Activated gamma-delta T cell treated with Interleukin-2 at 50 U/mL for 16 hours (primary cell): ENCODE data around the gene NDC80.
A peak's percentile ranks its signal among the peaks of the same experiment; 100 is the strongest.
"Not testable (repeated sequence)": the region's sequence is repeated elsewhere in the genome, so short reads cannot be mapped to it uniquely, and the experiment has no call there.

Source experiments
- DNase-seq: peaks from one replicate; pipeline ENCODE4 v3.0.0-alpha.2; 2020

The NDC80 gene

GRCh38 chr18:2635586-2635985, 64.2 kb downstream of the NDC80 start:
- no peak for DNase-seq

- DNase-seq, result no peak
Measured at GRCh38 chr18:2636126-2636631, 64.8 kb downstream of the NDC80 start.

- DNase-seq, result no peak
Measured at GRCh38 chr18:2641638-2642037, 70.3 kb downstream of the NDC80 start.

- no peak for DNase-seq
Measured at GRCh38 chr18:2642771-2643170, 71.4 kb downstream of the NDC80 start.

- DNase-seq, result no peak
Measured at GRCh38 chr18:2644535-2644934, 73.2 kb downstream of the NDC80 start.

GRCh38 chr18:2651981-2652380, 80.6 kb downstream of the NDC80 start:
- DNase-seq, result no peak

GRCh38 chr18:2653467-2653866, 82.1 kb downstream of the NDC80 start:
- no peak for DNase-seq

GRCh38 chr18:2654169-2654927, 83.0 kb downstream of the NDC80 start:
- no peak for DNase-seq

GRCh38 chr18:2654928-2655177, 83.5 kb downstream of the NDC80 start:
- peak; percentile 77 for DNase-seq

GRCh38 chr18:2655178-2655953, 84.0 kb downstream of the NDC80 start, which contains the start of gene SMCHD1:
Gene SMCHD1, plus strand, starts transcription at chr18:2655726. Its CDS starts 350 bp downstream, at chr18:2656076.
- peak; percentile 83 for DNase-seq

GRCh38 chr18:2655954-2656236, 84.5 kb downstream of the NDC80 start:
- DNase-seq, result no peak

- peak; percentile 45 for DNase-seq
Measured at GRCh38 chr18:2656237-2656980, 85.1 kb downstream of the NDC80 start.

GRCh38 chr18:2656981-2657512, 85.7 kb downstream of the NDC80 start:
- DNase-seq, result no peak

- DNase-seq, result no peak
Measured at GRCh38 chr18:2657788-2658458, 86.6 kb downstream of the NDC80 start.

GRCh38 chr18:2660849-2661248, 89.5 kb downstream of the NDC80 start:
- DNase-seq, result not testable (repeated sequence)

- not testable (repeated sequence) for DNase-seq
Measured at GRCh38 chr18:2662288-2662687, 90.9 kb downstream of the NDC80 start.

GRCh38 chr18:2662990-2663389, 91.6 kb downstream of the NDC80 start:
- no peak for DNase-seq
